Testis (tissue), 3 donors: ENCODE results near the gene SEMA6A. TPM values are rescaled to one million over a fixed set of nuclear protein-coding genes. Genes with fewer than 3 reads are reported as not detected.

ENCODE experiments used
- DNase-seq: peaks from one replicate; pipeline ENCODE4 v3.0.0-alpha.2; 2019
- H3K27ac ChIP-seq, 2 donors: fragments of 200-600 bp; sonication (generic); one replicate each; pipeline ENCODE4 v1.5.1; 2019
- H3K27me3 ChIP-seq: fragments of 200-600 bp; sonication (generic); one replicate; pipeline ENCODE4 v1.5.1; 2019
- H3K36me3 ChIP-seq: fragments of 200-600 bp; sonication (generic); one replicate; pipeline ENCODE4 v1.5.1; 2017; ENCODE audit warnings: low read depth; ENCODE audit errors: missing control alignments
- H3K4me1 ChIP-seq: fragments of 200-600 bp; sonication (generic); one replicate; pipeline ENCODE4 v1.5.1; 2019
- H3K4me3 ChIP-seq, 2 donors: fragments of 200-600 bp; sonication (generic); one replicate each; pipeline ENCODE4 v1.5.1; 2017 to 2019
- H3K9me3 ChIP-seq: fragments of 200-600 bp; sonication (generic); one replicate; pipeline ENCODE4 v1.5.1; 2017
- CTCF ChIP-seq, 3 experiments: fragments of 450-650 bp in 2 of 3; fragments of 200-600 bp in 1 of 3; sonication (generic) in 1 of 3; IDR thresholded peaks; one replicate each; pipeline ENCODE4 v1.5.1; 2016 to 2019; ENCODE audit warnings: antibody characterized with exemption in 3 of 3, mild to moderate bottlenecking in 2 of 3, moderate library complexity in 1 of 3
- POLR2A ChIP-seq: fragments of 450-650 bp; IDR thresholded peaks from one replicate; pipeline ENCODE4 v1.6.1; 2017; ENCODE audit warnings: antibody characterized with exemption, mild to moderate bottlenecking, moderate library complexity
- WGBS, 2 donors: methylation state at CpG; one replicate each; pipeline ENCODE4 v1.1.5; 2018; 5-methylcytosine and 5-hydroxymethylcytosine counted together
- intact Hi-C: fragments of 100-400 bp; cut with DNase I; formaldehyde crosslinking; loops from one replicate; pipeline ENCODE4 v1.15.1; 2023; ENCODE audit warnings: low total_unique reads
- polyA plus RNA-seq: library from polyadenylated mRNA; stranded (reverse); fragments of 350-450 nt; fragmentation: Illumina TruSeq; extraction: RNeasy Lipid Tissue Mini Kit (QIAGEN cat#74804); gene quantifications from one replicate; pipeline ENCODE4 v1.2.3, GENCODE V29; 2014; ENCODE audit warnings: low read depth, low replicate concordance; ENCODE audit not compliant: insufficient read depth
- total RNA-seq, 2 donors: library from RNA; depleted of rRNA; stranded (reverse); fragments of >200 nt; gene quantifications; one replicate each; pipeline ENCODE4 v1.2.3, GENCODE V29; 2016

SEMA6A gene
- total and polyA plus RNA-seq, 3 donors from 2014 or later = 17.4 to 67.6 (median 52.0) TPM

- no peaks in the 10 kb centered on the region for H3K36me3 ChIP-seq
- no peak overlapping the region for H3K4me3 ChIP-seq
- DNase-seq = no peak
- no peaks in the 10 kb centered on the region for H3K27me3 ChIP-seq
- H3K4me1 ChIP-seq = no peaks in the 10 kb centered on the region
- H3K27ac ChIP-seq = no peak overlapping the region
- 96 to 97% methylated on average over 9 of the region's 9 CpGs for WGBS, 2 donors
- intact Hi-C loops = no loop called here
- no peaks in the 10 kb centered on the region for H3K9me3 ChIP-seq
- TF ChIP-seq POLR2A = no peak
- no peak for TF ChIP-seq CTCF (IDR thresholded peaks at IDR 0.05)
Observed at GRCh38 chr5:116495786-116496357, 78.8 kb downstream of the SEMA6A start.

GRCh38 chr5:116494784-116495450 is 79.7 kb downstream of the SEMA6A start:
- TF ChIP-seq POLR2A (no peak), CTCF (IDR thresholded peaks at IDR 0.05) (no peak)
- intact Hi-C loops = no loop called here
- no peaks in the 10 kb centered on the region for H3K36me3 ChIP-seq
- H3K4me3 ChIP-seq = no peak overlapping the region
- WGBS, 2 donors = 74 to 82% methylated on average over 6 of the region's 6 CpGs
- H3K27me3 ChIP-seq = no peaks in the 10 kb centered on the region
- H3K27ac ChIP-seq = no peak overlapping the region
- H3K4me1 ChIP-seq = no peaks in the 10 kb centered on the region
- DNase-seq = no peak
- no peaks in the 10 kb centered on the region for H3K9me3 ChIP-seq

GRCh38 chr5:116492776-116493175 is 81.8 kb downstream of the SEMA6A start:
- Histone ChIP-seq H3K27me3 (no peaks in the 10 kb centered on the region), H3K4me1 (no peaks in the 10 kb centered on the region), H3K9me3 (no peaks in the 10 kb centered on the region), H3K27ac (no peak overlapping the region), H3K4me3 (no peak overlapping the region), H3K36me3 (no peaks in the 10 kb centered on the region)
- intact Hi-C loops = no loop called here
- TF ChIP-seq CTCF (IDR thresholded peaks at IDR 0.05) (no peak), POLR2A (no peak)
- DNase-seq = no peak
- 76 to 77% methylated on average over 3 of the region's 3 CpGs for WGBS, 2 donors

- no peak overlapping the region for H3K4me3 ChIP-seq
- intact Hi-C loops = no loop called here
- H3K4me1 ChIP-seq = no peaks in the 10 kb centered on the region
- WGBS, 2 donors = 68 to 74% methylated on average over 3 of the region's 3 CpGs
- no peak for DNase-seq
- TF ChIP-seq CTCF (IDR thresholded peaks at IDR 0.05) (no peak), POLR2A (no peak)
- H3K27me3 ChIP-seq = no peaks in the 10 kb centered on the region
- no peak overlapping the region for H3K27ac ChIP-seq
- no peaks in the 10 kb centered on the region for H3K36me3 ChIP-seq
- no peaks in the 10 kb centered on the region for H3K9me3 ChIP-seq
Observed at GRCh38 chr5:116492016-116492623, 82.5 kb downstream of the SEMA6A start.
